Fibroblast of lung (primary cell): ENCODE data around the gene SGCE. TPM values are rescaled to one million over a fixed set of nuclear protein-coding genes. Genes with fewer than 3 reads are reported as not detected.

Experiments
- DNase-seq, 2 donors: peaks; one replicate each; pipeline versions ENCODE4 v3.0.0 to v3.0.0-alpha.2; 2010; ENCODE audit warnings: low read depth in 2 of 2
- H2AFZ ChIP-seq: 2 replicates; pipeline ENCODE4 v1.5.1; 2012; ENCODE audit warnings: low read length, control low read depth, inconsistent platforms
- H3K27ac ChIP-seq: 2 replicates; pipeline ENCODE4 v1.5.1; 2011; ENCODE audit warnings: low read length, control low read depth; ENCODE audit not compliant: insufficient read depth
- H3K27me3 ChIP-seq: 2 replicates; pipeline ENCODE4 v1.5.1; 2011; ENCODE audit warnings: mild to moderate bottlenecking, low read length; ENCODE audit not compliant: control insufficient read depth, insufficient read depth
- H3K36me3 ChIP-seq: 2 replicates; pipeline ENCODE4 v1.5.1; 2011; ENCODE audit warnings: low read length; ENCODE audit not compliant: control insufficient read depth, insufficient read depth
- H3K4me1 ChIP-seq: 2 replicates; pipeline ENCODE4 v1.5.1; 2011; ENCODE audit warnings: low read length; ENCODE audit not compliant: control insufficient read depth, insufficient read depth; ENCODE audit errors: extremely low read depth
- H3K4me2 ChIP-seq: 2 replicates; pipeline ENCODE4 v1.5.1; 2011; ENCODE audit warnings: low read length, control low read depth; ENCODE audit not compliant: insufficient read depth; ENCODE audit errors: extremely low read depth
- H3K4me3 ChIP-seq, 4 experiments: fragments of 200-600 bp in 1 of 4; sonication (generic) in 1 of 4; replicated peaks in 1 of 4; 2 replicates each; pipeline ENCODE4 v1.5.1; 2011 to 2016; ENCODE audit warnings: low read length in 4 of 4, low read depth in 3 of 4, mild to moderate bottlenecking in 3 of 4, control low read depth in 2 of 4, inconsistent platforms in 1 of 4, mixed read lengths in 1 of 4; ENCODE audit not compliant: insufficient read depth in 1 of 4; ENCODE audit errors: control extremely low read depth in 1 of 4
- H3K79me2 ChIP-seq: 2 replicates; pipeline ENCODE4 v1.5.1; 2012; ENCODE audit warnings: mild to moderate bottlenecking, low read length, inconsistent platforms; ENCODE audit not compliant: control insufficient read depth, insufficient read depth
- H3K9ac ChIP-seq: 2 replicates; pipeline ENCODE4 v1.5.1; 2011; ENCODE audit warnings: mild to moderate bottlenecking, low read length, control low read depth; ENCODE audit not compliant: insufficient read depth
- H3K9me3 ChIP-seq: 2 replicates; pipeline ENCODE4 v1.5.1; 2012; ENCODE audit warnings: low read depth, low read length; ENCODE audit not compliant: control insufficient read depth, insufficient read depth
- H4K20me1 ChIP-seq: 2 replicates; pipeline ENCODE4 v1.5.1; 2011; ENCODE audit warnings: low read length; ENCODE audit not compliant: control insufficient read depth, insufficient read depth; ENCODE audit errors: extremely low read depth
- EZH2 ChIP-seq: IDR thresholded peaks from 2 replicates; pipeline ENCODE4 v1.5.1; 2012; ENCODE audit warnings: low read length, control low read depth, mild to moderate bottlenecking; ENCODE audit errors: missing control alignments
- polyA plus RNA-seq, 2 donors: library from polyadenylated mRNA; depleted of rRNA in 1 of 2; stranded (reverse) in 1 of 2; unstranded in 1 of 2; fragments of >200 nt; gene quantifications; 2 replicates each; pipeline ENCODE4 v1.2.1, GENCODE V29; 2011 to 2012; ENCODE audit warnings: missing spikeins in 1 of 2
- total RNA-seq: library from RNA; depleted of rRNA; stranded (reverse); fragments of >200 nt; gene quantifications from 2 replicates; pipeline ENCODE4 v1.2.1, GENCODE V29; 2014
- TF ChIP-seq, protein P1 (sequence below), 2 donors: IDR thresholded peaks in 1 of 2; conservative IDR thresholded peaks in 1 of 2; 1 replicate in 1 of 2; 2 replicates in 1 of 2; pipeline ENCODE4 v1.5.1; 2011 to 2012; ENCODE audit warnings: low read length in 2 of 2, control low read depth in 1 of 2, inconsistent platforms in 1 of 2, low read depth in 1 of 2, mild to moderate bottlenecking in 1 of 2

Gene SGCE
- total and polyA plus RNA-seq, 2 donors (not counting 1 experiment from before 2014, with no cell fraction given), result 106 to 184 TPM

DNA sequence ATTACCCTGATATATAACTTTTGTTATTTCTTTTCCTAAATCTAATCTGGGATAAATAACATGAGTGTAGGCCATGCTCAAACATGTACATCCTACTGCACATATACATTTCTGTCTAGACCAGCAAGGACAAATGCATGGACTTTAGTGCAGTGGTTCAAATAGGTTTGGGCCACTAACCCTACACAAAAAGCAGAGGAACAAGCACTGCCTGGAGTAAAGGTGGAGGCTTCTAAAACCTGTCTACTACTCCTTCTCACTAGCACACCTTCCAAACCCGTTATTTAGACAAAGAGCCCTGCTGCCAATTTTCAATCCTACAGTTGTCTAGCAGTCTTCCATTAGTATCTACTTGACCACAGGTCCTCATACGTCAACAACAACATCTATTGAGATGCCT, 34.8 kb downstream of the SGCE start:
- no peak for TF ChIP-seq EZH2
- TF ChIP-seq, protein P1, sequence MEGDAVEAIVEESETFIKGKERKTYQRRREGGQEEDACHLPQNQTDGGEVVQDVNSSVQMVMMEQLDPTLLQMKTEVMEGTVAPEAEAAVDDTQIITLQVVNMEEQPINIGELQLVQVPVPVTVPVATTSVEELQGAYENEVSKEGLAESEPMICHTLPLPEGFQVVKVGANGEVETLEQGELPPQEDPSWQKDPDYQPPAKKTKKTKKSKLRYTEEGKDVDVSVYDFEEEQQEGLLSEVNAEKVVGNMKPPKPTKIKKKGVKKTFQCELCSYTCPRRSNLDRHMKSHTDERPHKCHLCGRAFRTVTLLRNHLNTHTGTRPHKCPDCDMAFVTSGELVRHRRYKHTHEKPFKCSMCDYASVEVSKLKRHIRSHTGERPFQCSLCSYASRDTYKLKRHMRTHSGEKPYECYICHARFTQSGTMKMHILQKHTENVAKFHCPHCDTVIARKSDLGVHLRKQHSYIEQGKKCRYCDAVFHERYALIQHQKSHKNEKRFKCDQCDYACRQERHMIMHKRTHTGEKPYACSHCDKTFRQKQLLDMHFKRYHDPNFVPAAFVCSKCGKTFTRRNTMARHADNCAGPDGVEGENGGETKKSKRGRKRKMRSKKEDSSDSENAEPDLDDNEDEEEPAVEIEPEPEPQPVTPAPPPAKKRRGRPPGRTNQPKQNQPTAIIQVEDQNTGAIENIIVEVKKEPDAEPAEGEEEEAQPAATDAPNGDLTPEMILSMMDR (conservative IDR thresholded peaks at IDR 0.05 in 1 of 2, IDR thresholded peaks at IDR 0.05 in 1 of 2; ENCODE audit: low read depth in 1 of 2, low read length in 2 of 2), result no peak
- H2AFZ ChIP-seq, result no peak overlapping the region
- no peaks in the 10 kb centered on the region for H3K27me3 ChIP-seq
- H3K36me3 ChIP-seq, result peaks cover 2% of the 10 kb centered on the region
- no peak for DNase-seq
- H3K9ac ChIP-seq, result no peak overlapping the region
- peak overlapping the region; percentile 30 for H3K4me2 ChIP-seq
- no peak overlapping the region for H3K27ac ChIP-seq
- no peak overlapping the region for H3K4me3 ChIP-seq
- peaks cover 8% of the 10 kb centered on the region for H3K4me1 ChIP-seq
- H3K79me2 ChIP-seq, result no peaks in the 10 kb centered on the region
- no peaks in the 10 kb centered on the region for H4K20me1 ChIP-seq
- H3K9me3 ChIP-seq, result no peaks in the 10 kb centered on the region

DNA sequence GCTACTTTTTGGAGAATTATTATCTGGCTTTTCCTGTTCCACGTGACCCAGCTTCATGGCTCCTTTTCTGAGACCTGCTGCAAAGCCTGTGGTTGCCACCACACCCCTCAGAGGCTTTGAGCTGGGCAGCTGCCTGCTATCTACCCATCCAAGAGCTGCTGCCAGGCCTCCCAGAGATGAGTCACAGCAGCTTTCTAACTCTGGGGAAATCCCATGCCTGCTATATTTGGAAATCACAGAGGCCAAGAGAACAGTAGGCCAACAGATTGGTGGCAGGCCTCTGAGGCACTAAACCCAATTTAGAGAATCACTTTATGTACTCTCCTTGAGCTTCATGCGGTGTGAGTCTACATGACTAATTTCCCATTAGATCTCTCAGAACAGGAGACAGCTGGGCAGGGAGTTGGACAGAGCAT, 35.2 kb downstream of the SGCE start:
- H3K4me2 ChIP-seq, result peak overlapping the region; percentile 30
- peak; percentile 92 to 95 for DNase-seq
- peaks cover 8% of the 10 kb centered on the region for H3K4me1 ChIP-seq
- no peaks in the 10 kb centered on the region for H3K79me2 ChIP-seq
- H3K27ac ChIP-seq, result no peak overlapping the region
- no peak for TF ChIP-seq EZH2
- TF ChIP-seq, protein P1 (conservative IDR thresholded peaks at IDR 0.05 in 1 of 2, IDR thresholded peaks at IDR 0.05 in 1 of 2; ENCODE audit: low read depth in 1 of 2, low read length in 2 of 2), result no peak
- peaks cover 2% of the 10 kb centered on the region for H3K36me3 ChIP-seq
- H3K9ac ChIP-seq, result no peak overlapping the region
- H2AFZ ChIP-seq, result no peak overlapping the region
- no peaks in the 10 kb centered on the region for H3K9me3 ChIP-seq
- no peaks in the 10 kb centered on the region for H3K27me3 ChIP-seq
- no peak overlapping the region for H3K4me3 ChIP-seq
- H4K20me1 ChIP-seq, result no peaks in the 10 kb centered on the region

DNA sequence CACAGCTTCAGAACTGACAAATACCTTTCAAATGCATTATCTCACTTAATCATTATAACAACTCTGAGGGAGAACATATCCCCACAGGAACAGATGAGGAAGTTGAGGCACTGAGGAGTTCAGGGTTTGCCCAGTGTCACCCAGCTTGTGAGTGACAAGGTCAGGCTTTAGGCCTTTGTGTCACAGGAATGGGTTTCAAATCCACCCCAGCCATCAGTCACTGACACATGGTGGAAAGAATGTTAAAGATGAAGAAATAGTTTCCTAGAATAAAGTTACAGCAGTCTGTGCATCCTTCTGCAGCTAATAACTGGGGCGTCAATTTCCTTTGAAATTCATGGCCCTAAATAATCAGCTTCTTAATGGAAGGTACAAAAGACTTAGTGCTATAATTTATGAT, 37.8 kb downstream of the SGCE start:
- Histone ChIP-seq H2AFZ (no peak overlapping the region), H3K4me2 (no peak overlapping the region), H3K27me3 (no peaks in the 10 kb centered on the region), H3K36me3 (peaks cover 2% of the 10 kb centered on the region), H3K4me3 (no peak overlapping the region), H3K9ac (no peak overlapping the region), H3K4me1 (peaks cover 8% of the 10 kb centered on the region), H3K9me3 (no peaks in the 10 kb centered on the region), H3K27ac (no peak overlapping the region), H4K20me1 (no peaks in the 10 kb centered on the region), H3K79me2 (no peaks in the 10 kb centered on the region)
- DNase-seq, result no peak
- TF ChIP-seq, protein P1 (conservative IDR thresholded peaks at IDR 0.05 in 1 of 2, IDR thresholded peaks at IDR 0.05 in 1 of 2; ENCODE audit: low read depth in 1 of 2, low read length in 2 of 2), result no peak
- no peak for TF ChIP-seq EZH2
